Measurements from ENCODE around the gene IFITM1.
"Not testable (repeated sequence)": the region's sequence is repeated elsewhere in the genome, so short reads cannot be mapped to it uniquely, and the experiment has no call there.

DNA sequence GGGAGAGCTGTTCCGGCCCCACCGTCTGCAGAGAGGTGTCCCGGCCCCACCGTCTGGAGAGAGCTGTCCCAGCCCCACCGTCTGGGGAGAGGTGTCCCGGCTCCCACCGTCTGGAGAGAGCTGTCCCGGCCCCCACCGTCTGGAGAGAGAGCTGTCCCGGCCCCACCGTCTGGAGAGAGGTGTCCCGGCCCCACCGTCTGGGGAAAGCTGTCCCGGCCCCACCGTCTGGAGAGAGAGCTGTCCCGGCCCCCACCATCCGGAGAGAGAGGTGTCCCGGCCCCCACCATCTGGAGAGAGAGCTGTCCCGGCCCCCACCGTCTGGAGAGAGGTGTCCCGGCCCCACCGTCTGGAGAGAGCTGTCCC, 49.6 kb downstream of the IFITM1 start:
- TF ChIP-seq, protein P1, sequence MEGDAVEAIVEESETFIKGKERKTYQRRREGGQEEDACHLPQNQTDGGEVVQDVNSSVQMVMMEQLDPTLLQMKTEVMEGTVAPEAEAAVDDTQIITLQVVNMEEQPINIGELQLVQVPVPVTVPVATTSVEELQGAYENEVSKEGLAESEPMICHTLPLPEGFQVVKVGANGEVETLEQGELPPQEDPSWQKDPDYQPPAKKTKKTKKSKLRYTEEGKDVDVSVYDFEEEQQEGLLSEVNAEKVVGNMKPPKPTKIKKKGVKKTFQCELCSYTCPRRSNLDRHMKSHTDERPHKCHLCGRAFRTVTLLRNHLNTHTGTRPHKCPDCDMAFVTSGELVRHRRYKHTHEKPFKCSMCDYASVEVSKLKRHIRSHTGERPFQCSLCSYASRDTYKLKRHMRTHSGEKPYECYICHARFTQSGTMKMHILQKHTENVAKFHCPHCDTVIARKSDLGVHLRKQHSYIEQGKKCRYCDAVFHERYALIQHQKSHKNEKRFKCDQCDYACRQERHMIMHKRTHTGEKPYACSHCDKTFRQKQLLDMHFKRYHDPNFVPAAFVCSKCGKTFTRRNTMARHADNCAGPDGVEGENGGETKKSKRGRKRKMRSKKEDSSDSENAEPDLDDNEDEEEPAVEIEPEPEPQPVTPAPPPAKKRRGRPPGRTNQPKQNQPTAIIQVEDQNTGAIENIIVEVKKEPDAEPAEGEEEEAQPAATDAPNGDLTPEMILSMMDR (IDR thresholded peaks at IDR 0.05 in 8 of 11, conservative IDR thresholded peaks at IDR 0.05 in 3 of 11), result not testable (repeated sequence)
- TF ChIP-seq POLR2AphosphoS5 (IDR thresholded peaks at IDR 0.05), result not testable (repeated sequence)
